NCI-H146 (cell line): Measurements from ENCODE around the gene BTBD9.
A peak's percentile ranks its signal among the peaks of the same experiment; 100 is the strongest.
"Not testable (repeated sequence)": the region's sequence is repeated elsewhere in the genome, so short reads cannot be mapped to it uniquely, and the experiment has no call there.

Experiments used
- DNase-seq: peaks from one replicate; lab custom pipeline; 2025; lab: John Stamatoyannopoulos, UW

The BTBD9 gene

GRCh38 chr6:38387971-38388370 lies 251.8 kb downstream of the BTBD9 start:
- DNase-seq, result no peak

GRCh38 chr6:38387461-38387860 lies 252.3 kb downstream of the BTBD9 start:
- DNase-seq, result no peak

- DNase-seq, result no peak
These were observed 260.9 kb downstream of the BTBD9 start for GRCh38 chr6:38378801-38379200.

- no peak for DNase-seq
These were observed 263.8 kb downstream of the BTBD9 start for GRCh38 chr6:38375937-38376336.

DNA sequence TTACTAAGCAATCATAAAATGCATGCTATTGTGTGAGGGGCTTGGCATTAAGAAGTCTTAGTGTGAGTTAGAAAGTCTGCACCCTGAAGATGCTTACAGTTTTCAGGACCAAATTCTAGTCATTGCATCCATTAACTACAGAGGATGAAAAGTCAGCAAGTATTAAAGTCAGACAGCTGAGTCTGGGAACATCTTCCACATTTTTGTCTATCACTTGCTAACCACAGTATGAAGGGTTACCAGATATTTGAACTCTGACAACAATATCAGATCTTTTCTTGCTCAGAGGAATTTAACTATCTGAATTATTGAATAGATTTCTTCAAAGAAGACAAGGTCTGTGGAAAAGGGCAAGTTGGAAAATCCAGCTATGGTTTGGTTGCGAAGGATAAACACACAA lies 264.4 kb downstream of the BTBD9 start:
- DNase-seq, result no peak

- DNase-seq, result no peak
These were observed 267.8 kb downstream of the BTBD9 start for GRCh38 chr6:38371881-38372280.

DNA sequence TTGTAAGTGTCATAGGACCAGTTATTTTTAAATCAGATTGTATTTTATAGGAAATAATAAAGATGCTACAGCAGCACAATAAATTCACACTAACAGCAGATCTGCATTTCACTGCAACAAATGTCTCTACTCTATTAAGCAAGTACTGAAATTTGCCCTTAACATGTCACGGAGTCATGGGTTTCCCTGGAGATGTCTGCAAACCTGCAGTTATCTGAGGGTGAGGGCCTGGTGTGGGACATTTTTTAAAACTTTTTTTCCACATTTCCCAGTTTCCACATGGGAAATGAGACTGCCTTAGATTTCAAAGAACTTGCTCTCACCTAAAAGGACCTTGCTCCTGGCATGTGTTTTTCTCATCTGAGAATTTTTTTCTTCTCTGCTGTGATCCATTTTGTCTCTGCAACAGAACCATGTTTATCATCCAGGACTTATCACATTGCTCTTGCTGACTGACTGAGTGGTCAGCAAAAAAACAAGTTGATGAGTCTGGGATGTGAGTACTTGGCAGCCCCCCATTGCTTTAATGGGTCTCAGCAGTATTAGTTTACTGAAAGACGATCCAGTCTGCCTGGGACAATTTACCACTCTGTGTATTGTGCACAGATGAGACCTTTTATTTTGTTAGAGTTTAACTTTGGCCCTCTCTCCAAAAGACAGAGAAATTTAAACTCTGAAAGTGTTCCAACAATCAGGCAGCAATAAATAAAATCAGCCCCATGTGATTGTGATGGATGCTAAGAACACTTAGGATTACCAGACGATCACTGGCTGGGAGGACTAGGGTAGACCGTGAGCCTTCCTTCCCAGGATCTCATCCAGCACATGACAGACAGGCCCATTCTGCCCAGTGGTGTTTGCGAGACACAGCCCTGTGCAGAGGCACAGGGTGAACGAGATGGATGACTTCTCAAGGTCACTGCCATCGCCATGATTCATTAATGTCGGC lies 268.8 kb downstream of the BTBD9 start:
- DNase-seq, result peak; percentile 61

- no peak for DNase-seq
These were observed 272.5 kb downstream of the BTBD9 start for GRCh38 chr6:38367231-38367630.

DNA sequence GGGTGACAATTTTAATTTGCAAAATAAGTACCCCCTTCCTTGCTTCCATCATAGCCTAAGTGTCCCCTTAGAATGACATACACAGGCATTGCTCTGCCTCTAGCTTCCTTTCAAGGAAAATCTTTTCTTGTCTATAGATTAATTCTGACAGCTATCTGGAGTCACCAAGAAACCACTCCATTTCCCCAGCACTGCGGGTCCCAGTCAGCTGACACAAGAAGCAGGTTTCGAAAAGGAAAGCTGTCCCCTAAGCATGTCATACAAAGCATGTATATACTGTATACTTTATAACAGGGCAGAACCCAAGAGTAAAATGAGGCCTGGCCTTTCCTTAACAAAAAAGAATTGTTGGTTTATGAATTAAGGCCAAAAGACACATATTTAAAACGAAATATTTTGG lies 273.5 kb downstream of the BTBD9 start:
- no peak for DNase-seq

- DNase-seq, result no peak
These were observed 275.0 kb downstream of the BTBD9 start for GRCh38 chr6:38364775-38365174.

GRCh38 chr6:38364127-38364526 lies 275.6 kb downstream of the BTBD9 start:
- no peak for DNase-seq

DNA sequence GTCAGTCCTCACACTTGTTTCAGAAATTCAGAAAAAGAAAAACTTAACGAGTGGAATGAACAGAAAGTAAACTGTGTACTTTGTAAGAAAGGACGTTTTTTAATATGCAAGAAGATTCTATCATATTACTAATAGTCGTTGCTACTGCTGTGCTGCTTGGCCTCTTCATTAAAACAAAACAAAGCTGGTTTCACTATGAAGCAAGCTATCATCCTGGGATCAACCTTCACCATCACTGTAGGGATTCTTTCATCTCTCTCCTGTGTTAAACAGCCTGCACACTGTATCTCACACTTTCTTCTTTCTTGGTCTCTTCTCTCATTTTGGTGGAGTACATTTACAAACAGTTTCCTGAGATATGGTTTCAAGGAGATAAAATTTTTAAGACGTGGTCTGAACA lies 284.2 kb downstream of the BTBD9 start:
- DNase-seq, result no peak

GRCh38 chr6:38354905-38355304 lies 284.8 kb downstream of the BTBD9 start:
- no peak for DNase-seq

DNA sequence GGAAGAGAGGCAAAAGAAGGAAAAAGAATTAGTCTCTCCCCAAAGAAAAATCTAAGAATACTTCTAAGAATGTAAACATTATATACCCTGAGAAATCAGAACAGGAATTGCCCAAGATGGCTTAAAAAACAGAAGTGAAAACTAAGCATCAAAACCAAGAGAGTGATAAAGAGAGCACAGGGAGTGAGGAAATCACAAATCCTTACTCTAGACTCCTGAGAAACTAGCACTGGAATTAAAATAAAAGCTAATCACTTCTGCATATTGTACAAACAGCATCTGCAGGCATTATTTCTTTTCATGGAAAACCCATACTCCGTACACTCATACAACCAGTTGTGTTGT lies 285.7 kb downstream of the BTBD9 start:
- DNase-seq, result no peak

- DNase-seq, result no peak
These were observed 286.3 kb downstream of the BTBD9 start for GRCh38 chr6:38353310-38354036.

DNA sequence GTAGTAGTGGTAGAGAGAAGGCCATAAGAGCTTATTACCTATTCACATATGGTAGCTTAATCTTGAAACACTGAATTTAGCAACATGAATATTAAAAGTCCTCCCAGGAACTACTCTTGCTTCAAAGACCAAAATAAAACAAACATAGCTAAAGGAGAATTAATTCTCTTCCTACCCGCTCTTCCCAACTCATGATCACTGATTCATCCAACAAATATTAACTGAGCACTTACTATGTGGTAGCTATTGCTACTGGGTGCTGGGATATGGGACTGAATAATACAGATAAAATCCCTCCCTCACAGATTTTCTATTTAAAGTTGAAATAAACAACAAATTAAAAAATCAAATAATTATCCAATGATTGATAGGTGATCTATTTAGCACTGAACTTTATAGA lies 287.1 kb downstream of the BTBD9 start:
- no peak for DNase-seq

- no peak for DNase-seq
These were observed 288.8 kb downstream of the BTBD9 start for GRCh38 chr6:38350942-38351341.

- DNase-seq, result no peak
These were observed 289.5 kb downstream of the BTBD9 start for GRCh38 chr6:38350220-38350619.

DNA sequence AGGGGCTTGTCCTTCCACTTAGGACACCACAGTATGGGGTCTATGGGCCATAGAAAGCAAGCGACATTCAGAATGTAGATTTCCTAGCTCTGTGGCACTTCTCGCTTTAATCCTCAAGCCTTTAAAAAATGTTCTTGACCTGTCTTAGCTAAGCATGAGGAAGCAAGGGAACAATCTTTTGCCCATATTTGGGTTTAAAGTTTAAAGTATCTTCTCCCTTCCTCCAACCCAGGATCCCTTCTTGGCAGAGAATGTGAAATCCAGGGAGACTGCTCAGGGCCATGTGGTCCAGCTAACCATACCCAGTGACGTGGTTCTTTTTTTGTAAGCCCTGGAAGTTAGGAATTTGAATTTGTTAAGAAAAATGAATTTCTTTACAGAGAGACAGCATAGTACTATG lies 289.9 kb downstream of the BTBD9 start:
- DNase-seq, result no peak

DNA sequence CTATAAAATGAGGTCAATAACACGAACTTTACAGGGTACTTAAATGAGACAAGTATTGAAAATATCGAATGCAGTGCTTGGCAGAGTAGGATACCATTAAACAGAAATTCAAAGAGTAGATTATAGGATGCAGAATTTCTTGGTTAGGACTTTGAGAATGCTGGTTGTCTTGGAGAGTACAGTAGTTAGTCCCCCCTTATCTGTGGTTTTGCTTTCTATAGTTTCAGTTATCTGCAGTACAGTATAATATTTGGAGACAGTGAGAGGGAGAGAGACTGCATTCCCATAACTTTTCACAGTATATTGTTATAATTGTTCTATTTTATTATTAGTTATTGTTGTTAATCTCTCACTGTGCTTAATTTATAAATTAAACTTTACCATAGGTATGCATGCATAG lies 290.5 kb downstream of the BTBD9 start:
- DNase-seq, result no peak

DNA sequence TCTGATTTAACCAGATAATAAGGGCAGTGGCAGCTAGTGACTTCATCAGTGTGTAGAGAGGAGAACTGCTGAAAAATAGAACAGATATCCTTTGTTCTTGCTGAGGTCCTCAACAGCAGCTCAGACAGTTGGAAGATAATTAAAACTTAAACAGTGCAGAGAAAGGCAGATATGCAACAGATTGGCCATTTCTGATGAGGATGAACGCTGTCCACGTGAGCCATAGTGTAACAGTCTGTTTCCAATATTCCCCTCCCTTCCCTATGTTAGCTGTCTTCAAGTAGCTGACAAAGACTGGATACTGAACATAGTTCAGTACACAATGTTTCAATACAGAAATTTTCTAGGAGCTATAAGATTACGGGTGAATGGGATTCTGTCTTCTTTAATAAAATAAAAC lies 291.4 kb downstream of the BTBD9 start:
- DNase-seq, result no peak

DNA sequence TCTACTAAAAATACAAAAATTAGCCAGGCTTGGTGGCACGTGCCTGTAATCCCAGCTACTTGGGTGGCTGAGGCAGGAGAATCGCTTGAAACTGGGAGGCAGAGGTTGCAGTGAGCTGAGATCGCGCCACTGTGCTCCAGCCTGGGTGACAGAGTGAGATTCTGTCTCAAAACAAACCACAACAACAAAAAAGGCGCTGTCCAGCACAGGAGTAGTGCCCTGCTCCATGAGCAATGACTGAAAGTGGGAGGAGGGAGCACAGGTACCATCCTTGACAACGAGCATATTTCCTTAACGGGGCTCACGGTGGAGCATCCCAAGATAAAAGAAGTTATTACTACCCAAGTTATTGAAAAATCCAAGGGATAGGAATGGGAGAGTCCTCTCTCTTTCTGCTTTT lies 291.9 kb downstream of the BTBD9 start:
- DNase-seq, result not testable (repeated sequence)

DNA sequence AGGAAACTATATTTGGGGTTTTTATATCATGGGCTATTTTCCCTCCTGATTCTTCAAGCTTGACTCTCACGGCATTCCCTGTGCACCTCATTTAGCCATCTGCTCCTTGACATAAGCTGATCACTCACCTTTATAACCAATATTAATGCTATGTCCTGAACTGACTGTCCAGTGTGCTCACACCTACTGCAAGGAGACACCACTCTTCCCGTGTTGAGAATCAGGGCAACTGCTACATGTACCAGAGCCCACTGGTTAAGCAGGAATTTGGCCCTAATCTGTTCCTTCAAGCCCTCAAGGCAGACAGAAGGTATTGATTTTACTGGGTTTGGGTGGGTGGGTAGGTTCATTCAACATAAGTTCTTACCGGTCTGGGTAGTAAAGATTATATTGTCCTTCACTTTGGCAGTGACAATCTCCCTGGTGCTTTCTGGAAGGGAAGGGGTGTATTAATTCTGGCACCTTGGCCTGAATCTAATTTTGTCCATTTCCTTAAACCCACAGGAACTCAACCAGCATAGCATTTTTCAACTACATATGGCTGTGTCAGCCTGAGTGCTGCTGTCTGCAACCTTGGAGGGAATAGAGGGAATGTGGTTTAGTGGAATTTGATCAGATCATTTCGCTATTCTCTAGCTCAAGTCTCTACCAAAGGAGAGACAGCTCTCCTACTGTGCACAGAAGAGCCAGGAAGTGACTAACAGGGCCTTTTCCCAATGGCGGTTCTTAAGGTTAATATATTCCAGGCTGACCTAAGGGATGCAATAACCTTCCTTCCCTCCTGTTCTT lies 293.2 kb downstream of the BTBD9 start:
- no peak for DNase-seq
